ENCODE results near the gene KCNMB2. TPM values are rescaled to one million over a fixed set of nuclear protein-coding genes. Genes with fewer than 3 reads are reported as not detected.
"Not testable (repeated sequence)": the region's sequence is repeated elsewhere in the genome, so short reads cannot be mapped to it uniquely, and the experiment has no call there.

The KCNMB2 gene
- polyA plus RNA-seq, 1 of the 3 experiments (the other 2 are of a cell fraction) = not detected

- no peaks in the 10 kb centered on the region for H3F3A ChIP-seq (replicated peaks; ENCODE audit: insufficient read depth)
- no peak for TF ChIP-seq POLR2AphosphoS5 (IDR thresholded peaks at IDR 0.05; ENCODE audit: low read depth, low read length)
- H3K4me3 ChIP-seq (ENCODE audit: low read depth in 2 of 2, low read length in 1 of 2) = no peak overlapping the region
- H3K9ac ChIP-seq = no peak overlapping the region
- H4K20me1 ChIP-seq (ENCODE audit: insufficient read depth) = no peaks in the 10 kb centered on the region
- H3K4me2 ChIP-seq = no peak overlapping the region
- ChIA-PET CTCF (no interaction called here), POLR2A (no interaction called here)
- H3K36me3 ChIP-seq (replicated peaks in 1 of 2; ENCODE audit: control insufficient read depth in 1 of 2, insufficient read depth in 2 of 2, low read length in 1 of 2) = no peaks in the 10 kb centered on the region
- no peaks in the 10 kb centered on the region for H3K27me3 ChIP-seq (ENCODE audit: insufficient read depth)
- H3K79me2 ChIP-seq (ENCODE audit: insufficient read depth) = no peaks in the 10 kb centered on the region
- peaks cover 0 to 3% of the 10 kb centered on the region in 2 experiments; a peak in 1 of 4 replicates for H3K4me1 ChIP-seq (ENCODE audit: control insufficient read depth in 1 of 2, insufficient read depth in 2 of 2, low read depth in 1 of 2, low read length in 1 of 2)
- H3K27ac ChIP-seq (ENCODE audit: low read depth in 2 of 2, low read length in 1 of 2) = no peak overlapping the region
- no peaks in the 10 kb centered on the region for H3K9me2 ChIP-seq
- H2AFZ ChIP-seq (ENCODE audit: low read depth) = no peak overlapping the region
- H3K9me3 ChIP-seq = no peaks in the 10 kb centered on the region
- 58% methylated on average over 2 of the region's 2 CpGs for WGBS (ENCODE audit: low lambda C conversion rate)
- no peak for DNase-seq
Measured at GRCh38 chr3:178514401-178514800, 21.8 kb upstream of the KCNMB2 start.

- H3K4me2 ChIP-seq; H3K4me1 ChIP-seq (ENCODE audit: control insufficient read depth in 1 of 2, insufficient read depth in 2 of 2, low read depth in 1 of 2, low read length in 1 of 2); H4K20me1 ChIP-seq (ENCODE audit: insufficient read depth); H3K9me2 ChIP-seq; DNase-seq; H3K9me3 ChIP-seq; H3K9ac ChIP-seq; H3K79me2 ChIP-seq (ENCODE audit: insufficient read depth); H3F3A ChIP-seq (replicated peaks; ENCODE audit: insufficient read depth); H2AFZ ChIP-seq (ENCODE audit: low read depth); H3K27me3 ChIP-seq (ENCODE audit: insufficient read depth); CTCF ChIA-PET; POLR2A ChIA-PET; H3K4me3 ChIP-seq (ENCODE audit: low read depth in 2 of 2, low read length in 1 of 2); H3K27ac ChIP-seq (ENCODE audit: low read depth in 2 of 2, low read length in 1 of 2); H3K36me3 ChIP-seq (replicated peaks in 1 of 2; ENCODE audit: control insufficient read depth in 1 of 2, insufficient read depth in 2 of 2, low read length in 1 of 2): not testable (repeated sequence)
- 39% methylated on average over 6 of the region's 6 CpGs for WGBS (ENCODE audit: low lambda C conversion rate)
Measured at GRCh38 chr3:178515076-178515744, 21.0 kb upstream of the KCNMB2 start.

- no peak overlapping the region for H3K27ac ChIP-seq (ENCODE audit: low read depth in 2 of 2, low read length in 1 of 2)
- no peaks in the 10 kb centered on the region for H3K27me3 ChIP-seq (ENCODE audit: insufficient read depth)
- H3F3A ChIP-seq (replicated peaks; ENCODE audit: insufficient read depth) = no peaks in the 10 kb centered on the region
- H3K79me2 ChIP-seq (ENCODE audit: insufficient read depth) = no peaks in the 10 kb centered on the region
- H3K4me3 ChIP-seq (ENCODE audit: low read depth in 2 of 2, low read length in 1 of 2) = no peak overlapping the region
- CTCF ChIA-PET = interaction anchor here (0.7 to 1.3 kb wide), 2 partner anchors 19 to 155 kb away, joined by 4 read pairs; no protein-coding TSS in a partner anchor
- H3K9me3 ChIP-seq = no peaks in the 10 kb centered on the region
- TF ChIP-seq RXRA (IDR thresholded peaks at IDR 0.05; ENCODE audit: borderline replicate concordance, low read depth) (no peak), ELF1 (IDR thresholded peaks at IDR 0.05) (no peak), FOXJ3 (CRISPR knock-in tag; IDR thresholded peaks at IDR 0.05) (no peak), ZBTB33 (IDR thresholded peaks at IDR 0.05; ENCODE audit: borderline replicate concordance, low read depth) (no peak), YY1 (IDR thresholded peaks at IDR 0.05; ENCODE audit: low read depth) (no peak), GABPA (IDR thresholded peaks at IDR 0.05; ENCODE audit: low read depth) (no peak), CTCF (IDR thresholded peaks at IDR 0.05) (no peak), USF2 (IDR thresholded peaks at IDR 0.05; ENCODE audit: borderline replicate concordance, low read depth, low read length) (no peak), TEAD4 (IDR thresholded peaks at IDR 0.05; ENCODE audit: borderline replicate concordance, insufficient read depth) (no peak), MAX (IDR thresholded peaks at IDR 0.05; ENCODE audit: low read depth) (no peak), USF1 (IDR thresholded peaks at IDR 0.05; ENCODE audit: borderline replicate concordance, low read depth) (no peak)
- peaks cover 0 to 3% of the 10 kb centered on the region in 2 experiments; a peak in 1 of 4 replicates for H3K4me1 ChIP-seq (ENCODE audit: control insufficient read depth in 1 of 2, insufficient read depth in 2 of 2, low read depth in 1 of 2, low read length in 1 of 2)
- H2AFZ ChIP-seq (ENCODE audit: low read depth) = no peak overlapping the region
- no peaks in the 10 kb centered on the region for H3K36me3 ChIP-seq (replicated peaks in 1 of 2; ENCODE audit: control insufficient read depth in 1 of 2, insufficient read depth in 2 of 2, low read length in 1 of 2)
- no peaks in the 10 kb centered on the region for H4K20me1 ChIP-seq (ENCODE audit: insufficient read depth)
- DNase-seq = no peak
- no peak overlapping the region for H3K9ac ChIP-seq
- 60% methylated on average over 7 of the region's 7 CpGs for WGBS (ENCODE audit: low lambda C conversion rate)
- no peaks in the 10 kb centered on the region for H3K9me2 ChIP-seq
- POLR2A ChIA-PET = no interaction called here
- H3K4me2 ChIP-seq = no peak overlapping the region
Measured at GRCh38 chr3:178517665-178518334, 18.4 kb upstream of the KCNMB2 start.

All from SK-N-SH (cell line).